Karpas-422 (cell line): ENCODE measurements around the gene MBP. TPM values are rescaled to one million over a fixed set of nuclear protein-coding genes. Genes with fewer than 3 reads are reported as not detected.

ENCODE experiments used
- DNase-seq: peaks from one replicate; pipeline ENCODE4 v3.0.0-alpha.2; 2015
- H2AFZ ChIP-seq: fragments of 200-600 bp; sonication (generic); 2 replicates; pipeline ENCODE4 v1.6.1; 2014; ENCODE audit warnings: antibody characterized with exemption, low read length, mixed read lengths
- H3K27ac ChIP-seq: fragments of 200-600 bp; sonication (generic); 2 replicates; pipeline ENCODE4 v1.5.1; 2014; ENCODE audit warnings: mild to moderate bottlenecking, low read length, moderate library complexity
- H3K27me3 ChIP-seq: fragments of 200-600 bp; sonication (generic); 2 replicates; pipeline ENCODE4 v1.6.1; 2014; ENCODE audit warnings: low read length, mixed read lengths
- H3K36me3 ChIP-seq: fragments of 200-600 bp; sonication (generic); 2 replicates; pipeline ENCODE4 v1.6.1; 2014; ENCODE audit warnings: low read length, mixed read lengths; ENCODE audit not compliant: insufficient read depth
- H3K4me1 ChIP-seq: fragments of 200-600 bp; sonication (generic); 2 replicates; pipeline ENCODE4 v1.6.1; 2014; ENCODE audit warnings: mild to moderate bottlenecking, low read length, mixed read lengths
- H3K4me2 ChIP-seq: fragments of 200-600 bp; sonication (generic); 2 replicates; pipeline ENCODE4 v1.6.1; 2014; ENCODE audit warnings: low read length, low read depth, mild to moderate bottlenecking; ENCODE audit not compliant: poor library complexity, severe bottlenecking
- H3K4me3 ChIP-seq: fragments of 200-600 bp; sonication (generic); 2 replicates; pipeline ENCODE4 v1.5.1; 2014; ENCODE audit warnings: mild to moderate bottlenecking, antibody characterized with exemption, low read length, mixed read lengths
- H3K79me2 ChIP-seq: fragments of 200-600 bp; sonication (generic); 2 replicates; pipeline ENCODE4 v1.6.1; 2014; ENCODE audit warnings: mild to moderate bottlenecking, low read length, mixed read lengths
- H3K9ac ChIP-seq: fragments of 200-600 bp; sonication (generic); 2 replicates; pipeline ENCODE4 v1.6.0; 2014; ENCODE audit warnings: low read length
- H3K9me2 ChIP-seq: fragments of 200-600 bp; sonication (generic), shearing (Covaris generic); replicated peaks from 2 replicates; pipeline ENCODE4 v1.6.0; 2014; ENCODE audit warnings: mild to moderate bottlenecking, low read length, moderate library complexity; ENCODE audit not compliant: insufficient read depth
- H3K9me3 ChIP-seq: fragments of 300-700, 200-600 bp; sonication (generic); 2 replicates; pipeline ENCODE4 v1.6.1; 2014; ENCODE audit warnings: low read length, mixed read lengths
- H4K20me1 ChIP-seq: fragments of 200-600 bp; sonication (generic); 2 replicates; pipeline ENCODE4 v1.6.1; 2014; ENCODE audit warnings: mild to moderate bottlenecking, antibody characterized with exemption, low read length, low read depth; ENCODE audit not compliant: insufficient read depth
- total RNA-seq: library from RNA; depleted of rRNA; stranded (reverse); fragments of >200 nt; shearing (Covaris generic); gene quantifications from 2 replicates; pipeline ENCODE4 v1.2.3, GENCODE V29; 2014; ENCODE audit warnings: low replicate concordance

The MBP gene
- total RNA-seq, 1 experiment from 2014 or later: 67.8 TPM

GRCh38 chr18:77098538-77099174 is 33.9 kb downstream of the MBP start:
- peak overlapping the region; percentile 37 for H3K4me2 ChIP-seq

GRCh38 chr18:77098029-77098428 is 34.6 kb downstream of the MBP start:
- peak overlapping the region; percentile 37 for H3K4me2 ChIP-seq
- peak overlapping the region; percentile 12 for H3K9ac ChIP-seq
- H3K4me1 ChIP-seq: peaks cover 67% of the 10 kb centered on the region
- H2AFZ ChIP-seq: no peak overlapping the region
- no peaks in the 10 kb centered on the region for H3K9me2 ChIP-seq
- H3K27ac ChIP-seq: peak overlapping the region; percentile 53
- H3K79me2 ChIP-seq: peaks cover 73% of the 10 kb centered on the region
- H3K9me3 ChIP-seq: no peaks in the 10 kb centered on the region
- H3K27me3 ChIP-seq: no peaks in the 10 kb centered on the region
- DNase-seq: peak; percentile 58
- no peaks in the 10 kb centered on the region for H4K20me1 ChIP-seq
- peaks cover 25% of the 10 kb centered on the region; the same call in 1 of the 2 replicates for H3K36me3 ChIP-seq
- no peak overlapping the region for H3K4me3 ChIP-seq

More at GRCh38 chr18:77098538-77099174, 33.9 kb downstream of the MBP start:
- Histone ChIP-seq H3K9ac (peak overlapping the region; percentile 12; the same call in 1 of the 2 replicates), H3K27ac (peak overlapping the region; percentile 53), H3K36me3 (peaks cover 25% of the 10 kb centered on the region; the same call in 1 of the 2 replicates), H3K9me3 (no peaks in the 10 kb centered on the region), H4K20me1 (no peaks in the 10 kb centered on the region), H3K4me3 (no peak overlapping the region), H3K4me1 (peaks cover 73% of the 10 kb centered on the region), H2AFZ (no peak overlapping the region), H3K79me2 (peaks cover 72% of the 10 kb centered on the region), H3K27me3 (no peaks in the 10 kb centered on the region), H3K9me2 (no peaks in the 10 kb centered on the region)
- DNase-seq: no peak

- DNase-seq: no peak
- no peak overlapping the region; the same call in 1 of the 2 replicates for H3K9ac ChIP-seq
- peak overlapping the region; percentile 37 for H3K4me2 ChIP-seq
- H3K27ac ChIP-seq: peak overlapping the region; percentile 53
- H2AFZ ChIP-seq: no peak overlapping the region
- no peaks in the 10 kb centered on the region for H4K20me1 ChIP-seq
- H3K4me1 ChIP-seq: peaks cover 59% of the 10 kb centered on the region
- no peaks in the 10 kb centered on the region for H3K27me3 ChIP-seq
- H3K4me3 ChIP-seq: no peak overlapping the region
- H3K79me2 ChIP-seq: peaks cover 79% of the 10 kb centered on the region
- H3K9me3 ChIP-seq: no peaks in the 10 kb centered on the region
- H3K9me2 ChIP-seq: no peaks in the 10 kb centered on the region
- peaks cover 25% of the 10 kb centered on the region; the same call in 1 of the 2 replicates for H3K36me3 ChIP-seq
These were observed 35.4 kb downstream of the MBP start for GRCh38 chr18:77096936-77097886.

GRCh38 chr18:77095391-77096371 is 36.9 kb downstream of the MBP start:
- DNase-seq: no peak
- no peaks in the 10 kb centered on the region for H3K9me3 ChIP-seq
- no peaks in the 10 kb centered on the region for H3K9me2 ChIP-seq
- H3K4me1 ChIP-seq: peaks cover 44% of the 10 kb centered on the region
- H3K27ac ChIP-seq: no peak overlapping the region
- peaks cover 76% of the 10 kb centered on the region for H3K79me2 ChIP-seq
- no peak overlapping the region for H3K4me2 ChIP-seq
- no peak overlapping the region for H3K9ac ChIP-seq
- H3K4me3 ChIP-seq: no peak overlapping the region
- no peaks in the 10 kb centered on the region for H4K20me1 ChIP-seq
- H3K27me3 ChIP-seq: no peaks in the 10 kb centered on the region
- H2AFZ ChIP-seq: no peak overlapping the region
- peaks cover 19% of the 10 kb centered on the region; the same call in 1 of the 2 replicates for H3K36me3 ChIP-seq

- no peak for DNase-seq
- Histone ChIP-seq H3K9me3 (no peaks in the 10 kb centered on the region), H3K9ac (no peak overlapping the region), H3K4me2 (no peak overlapping the region), H3K27ac (no peak overlapping the region), H3K9me2 (no peaks in the 10 kb centered on the region), H3K4me3 (no peak overlapping the region), H3K4me1 (peaks cover 23% of the 10 kb centered on the region), H4K20me1 (0 out of 2 replicates have a peak, but pooled peaks cover 6% of the 10 kb centered on the region), H3K36me3 (peaks cover 18% of the 10 kb centered on the region; the same call in 1 of the 2 replicates), H3K79me2 (peaks cover 77% of the 10 kb centered on the region), H3K27me3 (no peaks in the 10 kb centered on the region), H2AFZ (no peak overlapping the region)
These were observed 39.0 kb downstream of the MBP start for GRCh38 chr18:77093586-77093985.

GRCh38 chr18:77093067-77093430 is 39.5 kb downstream of the MBP start:
- no peaks in the 10 kb centered on the region for H3K9me3 ChIP-seq

GRCh38 chr18:77092104-77093066 is 40.2 kb downstream of the MBP start:
- DNase-seq: no peak
- Histone ChIP-seq H3K4me1 (peaks cover 11% of the 10 kb centered on the region), H3K27me3 (no peaks in the 10 kb centered on the region), H3K4me2 (no peak overlapping the region), H3K9me3 (no peaks in the 10 kb centered on the region), H3K4me3 (no peak overlapping the region), H3K36me3 (peaks cover 21% of the 10 kb centered on the region; the same call in 1 of the 2 replicates), H4K20me1 (0 out of 2 replicates have a peak, but pooled peaks cover 6% of the 10 kb centered on the region), H2AFZ (no peak overlapping the region), H3K9ac (no peak overlapping the region), H3K79me2 (peaks cover 78% of the 10 kb centered on the region), H3K9me2 (no peaks in the 10 kb centered on the region), H3K27ac (no peak overlapping the region)

More at GRCh38 chr18:77093067-77093430, 39.5 kb downstream of the MBP start:
- DNase-seq: no peak
- H3K9me2 ChIP-seq: no peaks in the 10 kb centered on the region
- H3K27ac ChIP-seq: no peak overlapping the region
- peaks cover 21% of the 10 kb centered on the region; the same call in 1 of the 2 replicates for H3K36me3 ChIP-seq
- H2AFZ ChIP-seq: no peak overlapping the region
- H4K20me1 ChIP-seq: 0 out of 2 replicates have a peak, but pooled peaks cover 6% of the 10 kb centered on the region
- H3K9ac ChIP-seq: no peak overlapping the region
- peaks cover 81% of the 10 kb centered on the region for H3K79me2 ChIP-seq
- H3K27me3 ChIP-seq: no peaks in the 10 kb centered on the region
- H3K4me3 ChIP-seq: no peak overlapping the region
- no peak overlapping the region for H3K4me2 ChIP-seq
- peaks cover 17% of the 10 kb centered on the region for H3K4me1 ChIP-seq
